A673 (cell line): ENCODE results near the gene IQGAP1.

ENCODE experiments used
- EZH2 ChIP-seq: fragments of 200-600 bp; sonication (generic); IDR thresholded peaks from 2 replicates; pipeline ENCODE4 v1.6.1; 2017; ENCODE audit warnings: borderline replicate concordance, low read depth, mild to moderate bottlenecking, mixed read lengths, antibody characterized with exemption, low read length; ENCODE audit not compliant: poor library complexity, severe bottlenecking
- TF ChIP-seq, protein P1 (sequence below): fragments of 300-800, 200-600 bp; sonication (generic); conservative IDR thresholded peaks from 2 replicates; pipeline ENCODE4 v1.5.1; 2017; ENCODE audit warnings: low read depth, mild to moderate bottlenecking, antibody characterized with exemption, low read length, moderate library complexity, mixed read lengths

DNA sequence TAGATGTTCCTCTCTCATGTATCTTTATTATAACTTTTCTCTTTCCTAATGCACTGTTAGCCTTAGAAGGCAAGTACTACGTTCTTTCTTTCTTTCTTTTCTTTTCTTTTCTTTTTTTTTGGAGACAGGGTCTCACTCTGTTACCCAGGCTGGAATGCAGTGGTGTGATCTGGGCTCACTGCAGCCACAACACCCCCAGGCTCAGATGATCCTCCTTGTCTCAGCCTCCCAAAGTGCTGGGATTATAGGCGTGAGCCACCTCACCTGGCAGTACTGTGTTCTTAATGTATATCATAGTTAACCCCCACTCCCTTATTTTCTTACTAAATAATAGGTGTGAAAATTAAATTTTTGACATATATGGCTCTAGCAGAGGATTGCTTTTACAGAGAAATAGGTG lies 23.1 kb downstream of the IQGAP1 start:
- TF ChIP-seq, protein P1, sequence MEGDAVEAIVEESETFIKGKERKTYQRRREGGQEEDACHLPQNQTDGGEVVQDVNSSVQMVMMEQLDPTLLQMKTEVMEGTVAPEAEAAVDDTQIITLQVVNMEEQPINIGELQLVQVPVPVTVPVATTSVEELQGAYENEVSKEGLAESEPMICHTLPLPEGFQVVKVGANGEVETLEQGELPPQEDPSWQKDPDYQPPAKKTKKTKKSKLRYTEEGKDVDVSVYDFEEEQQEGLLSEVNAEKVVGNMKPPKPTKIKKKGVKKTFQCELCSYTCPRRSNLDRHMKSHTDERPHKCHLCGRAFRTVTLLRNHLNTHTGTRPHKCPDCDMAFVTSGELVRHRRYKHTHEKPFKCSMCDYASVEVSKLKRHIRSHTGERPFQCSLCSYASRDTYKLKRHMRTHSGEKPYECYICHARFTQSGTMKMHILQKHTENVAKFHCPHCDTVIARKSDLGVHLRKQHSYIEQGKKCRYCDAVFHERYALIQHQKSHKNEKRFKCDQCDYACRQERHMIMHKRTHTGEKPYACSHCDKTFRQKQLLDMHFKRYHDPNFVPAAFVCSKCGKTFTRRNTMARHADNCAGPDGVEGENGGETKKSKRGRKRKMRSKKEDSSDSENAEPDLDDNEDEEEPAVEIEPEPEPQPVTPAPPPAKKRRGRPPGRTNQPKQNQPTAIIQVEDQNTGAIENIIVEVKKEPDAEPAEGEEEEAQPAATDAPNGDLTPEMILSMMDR: no peak
- TF ChIP-seq EZH2: no peak
